ENCODE data around the gene DIRAS1.
A peak's percentile ranks its signal among the peaks of the same experiment; 100 is the strongest.

Gene DIRAS1

GRCh38 chr19:2755448-2755705 is 34.2 kb upstream of the DIRAS1 start:
- DNase-seq (ENCODE audit: low spot score): no peak

GRCh38 chr19:2754659-2755447 is 33.7 kb upstream of the DIRAS1 start:
- no peak for DNase-seq (ENCODE audit: low spot score)

- DNase-seq (ENCODE audit: low spot score): no peak
Observed at GRCh38 chr19:2751438-2751830, 30.3 kb upstream of the DIRAS1 start.

GRCh38 chr19:2750808-2751437 is 29.8 kb upstream of the DIRAS1 start:
- no peak for DNase-seq (ENCODE audit: low spot score)

GRCh38 chr19:2747349-2747748 is 26.2 kb upstream of the DIRAS1 start:
- no peak for DNase-seq (ENCODE audit: low spot score)

GRCh38 chr19:2744113-2744512 is 22.9 kb upstream of the DIRAS1 start:
- no peak for DNase-seq (ENCODE audit: low spot score)

GRCh38 chr19:2743099-2743498 is 21.9 kb upstream of the DIRAS1 start:
- no peak for DNase-seq (ENCODE audit: low spot score)

GRCh38 chr19:2740314-2740656 is 19.1 kb upstream of the DIRAS1 start:
- DNase-seq (ENCODE audit: low spot score): no peak

- peak; percentile 97 for DNase-seq (ENCODE audit: low spot score)
Observed at GRCh38 chr19:2739602-2740313, 18.6 kb upstream of the DIRAS1 start, which contains the start of gene SLC39A3. SLC39A3 (minus strand) TSS chr19:2740017; CDS start chr19:2737257, 2,760 bp downstream.

GRCh38 chr19:2736550-2737190 is 15.5 kb upstream of the DIRAS1 start:
- DNase-seq (ENCODE audit: low spot score): no peak

GRCh38 chr19:2735374-2735773 is 14.2 kb upstream of the DIRAS1 start:
- DNase-seq (ENCODE audit: low spot score): no peak

GRCh38 chr19:2734589-2735288 is 13.6 kb upstream of the DIRAS1 start:
- no peak for DNase-seq (ENCODE audit: low spot score)

- DNase-seq (ENCODE audit: low spot score): no peak
Observed at GRCh38 chr19:2733930-2734588, 12.9 kb upstream of the DIRAS1 start.

- DNase-seq (ENCODE audit: low spot score): no peak
Observed at GRCh38 chr19:2732883-2733282, 11.7 kb upstream of the DIRAS1 start.

GRCh38 chr19:2732157-2732725 is 11.1 kb upstream of the DIRAS1 start:
- no peak for DNase-seq (ENCODE audit: low spot score)

GRCh38 chr19:2731181-2731995 is 10.2 kb upstream of the DIRAS1 start:
- no peak for DNase-seq (ENCODE audit: low spot score)

- no peak for DNase-seq (ENCODE audit: low spot score)
Observed at GRCh38 chr19:2729943-2730818, 9.0 kb upstream of the DIRAS1 start.

GRCh38 chr19:2728783-2729387 is 7.7 kb upstream of the DIRAS1 start:
- DNase-seq (ENCODE audit: low spot score): no peak

GRCh38 chr19:2727640-2727944 is 6.4 kb upstream of the DIRAS1 start:
- DNase-seq (ENCODE audit: low spot score): peak; percentile 22
